Pancreas (tissue), 10 donors: ENCODE results near the gene COLQ. TPM values are rescaled to one million over a fixed set of nuclear protein-coding genes. Genes with fewer than 3 reads are reported as not detected.
A peak's percentile ranks its signal among the peaks of the same experiment; 100 is the strongest.

ENCODE experiments used
- ATAC-seq, 4 donors: fragments of 200-7000 bp; cut with Tn5 transposase; one replicate each; pipeline versions ENCODE4 v1.8.0 to v1.9.1; 2020; ENCODE audit warnings: mild to moderate bottlenecking in 4 of 4, moderate library complexity in 4 of 4
- DNase-seq, 6 donors: peaks; one replicate each; pipeline ENCODE4 v3.0.0-alpha.2; 2020
- FAIRE-seq: peaks from 2 replicates; lab custom pipeline; 2012; peaks lifted over from hg19 to GRCh38; lab: Jason Lieb, UNC
- H3K27ac ChIP-seq, 4 donors: fragments of 200-600 bp; sonication (generic); 1 replicate in 3 of 4; 2 replicates in 1 of 4; pipeline versions ENCODE4 v1.5.0 to v1.8.0; 2020
- H3K27me3 ChIP-seq, 4 donors: fragments of 200-600 bp; one replicate each; pipeline ENCODE4 v1.8.0; 2021
- H3K36me3 ChIP-seq, 3 donors: fragments of 200-600 bp; sonication (generic) in 1 of 3; one replicate each; pipeline versions ENCODE4 v1.5.0 to v1.8.0; 2020 to 2021
- H3K4me1 ChIP-seq, 3 donors: fragments of 200-600 bp; one replicate each; pipeline ENCODE4 v1.8.0; 2021
- H3K4me3 ChIP-seq, 4 donors: fragments of 200-600 bp; sonication (generic) in 2 of 4; one replicate each; pipeline versions ENCODE4 v1.5.0 to v1.8.0; 2020 to 2021
- H3K9me3 ChIP-seq, 4 donors: fragments of 200-600 bp; one replicate each; pipeline ENCODE4 v1.8.0; 2021
- WGBS, 2 donors: extraction: QIAGEN DNeasy Blood & Tissue Kit; methylation state at CpG; one replicate each; pipeline ENCODE4 v1.1.7; 2013; 5-methylcytosine and 5-hydroxymethylcytosine counted together
- intact Hi-C, 3 donors: fragments of 100-400 bp; cut with DNase I; formaldehyde crosslinking; loops; one replicate each; pipeline versions ENCODE4 v1.11.1 to v1.14.2; 2022
- polyA plus RNA-seq, 2 donors: library from polyadenylated mRNA; stranded (reverse); fragments of 200-250 nt; gene quantifications; one replicate each; pipeline ENCODE4 v1.2.3, GENCODE V29; 2013
- total RNA-seq, 6 donors: library from RNA; stranded (reverse); fragmentation: NEBNext Ultra II Directional in 4 of 6; extraction: Animal tissue kit (Norgen Biotek cat#: 25700) in 4 of 6; gene quantifications; one replicate each; pipeline versions ENCODE4 v1.2.1 to v1.2.4, GENCODE V29; 2021 to 2023
- TF ChIP-seq, protein P1 (sequence below), 4 donors: fragments of 200-600 bp; sonication (generic) in 3 of 4; IDR thresholded peaks; one replicate each; pipeline versions ENCODE4 v1.5.0 to v1.8.0; 2021; ENCODE audit warnings: antibody characterized with exemption in 4 of 4
- donor health status: healthy with polysubstance abuse.
- donor health status: DM: no; HTN: no; CAD: no; lungs with moderate emphysema.
- donor health status: DM: no; HTN: no; CAD: no.
- donor health status: control.
- donor health status: control.
- donor health status: Bipolar disorder and iron deficiency.
- donor health status: DM: yes; HTN: yes; CAD: no.
- donor health status: DM: no; HTN: no; CAD: no.
- donor health status: DM: no; HTN: no; CAD: no.
- donor health status: DM: yes; HTN: yes; CAD: no.

COLQ gene
- total and polyA plus RNA-seq, 8 donors = 0.28 to 3.1 (median 0.83) TPM

DNA sequence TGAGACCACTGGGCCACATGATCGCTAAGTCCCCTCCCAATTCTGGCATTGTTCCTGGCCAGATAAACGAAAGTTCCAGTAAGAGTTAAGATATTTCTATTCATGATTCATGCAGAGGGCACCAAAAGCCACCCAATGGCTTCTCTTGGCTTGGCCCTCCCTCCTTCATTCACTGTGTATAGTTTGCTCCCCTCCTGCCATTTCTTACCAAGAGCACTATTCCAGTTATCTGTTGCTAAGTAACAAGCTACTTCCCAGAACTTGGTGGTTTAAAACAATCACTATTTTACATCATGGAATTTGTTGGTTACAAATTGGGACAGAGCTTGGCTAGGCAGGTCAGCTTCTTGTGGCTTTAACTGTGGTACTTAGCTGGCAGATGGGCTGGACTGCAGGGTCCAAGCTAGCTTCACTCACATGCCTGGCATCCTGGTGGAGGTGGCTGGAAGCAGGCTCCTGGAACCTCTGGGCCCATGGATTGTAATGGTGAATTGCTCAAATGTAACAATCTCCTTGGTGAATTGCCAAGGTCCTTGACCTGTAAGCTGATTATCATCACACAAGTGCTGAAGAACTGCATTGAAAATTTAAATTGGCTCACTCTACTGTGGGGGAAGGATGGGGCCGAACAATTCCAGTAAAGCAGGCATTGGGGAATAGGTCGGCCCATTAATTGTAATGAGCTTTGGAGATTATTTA is 77.5 kb downstream of the COLQ start:
- H3K27me3 ChIP-seq = no peaks in the 10 kb centered on the region
- peak in 2 of 4 donors; percentile 12 to 61 for ATAC-seq
- no peak overlapping the region for H3K27ac ChIP-seq
- intact Hi-C loops = no loop called here
- H3K4me3 ChIP-seq = no peak overlapping the region
- no peaks in the 10 kb centered on the region for H3K9me3 ChIP-seq
- TF ChIP-seq, protein P1, sequence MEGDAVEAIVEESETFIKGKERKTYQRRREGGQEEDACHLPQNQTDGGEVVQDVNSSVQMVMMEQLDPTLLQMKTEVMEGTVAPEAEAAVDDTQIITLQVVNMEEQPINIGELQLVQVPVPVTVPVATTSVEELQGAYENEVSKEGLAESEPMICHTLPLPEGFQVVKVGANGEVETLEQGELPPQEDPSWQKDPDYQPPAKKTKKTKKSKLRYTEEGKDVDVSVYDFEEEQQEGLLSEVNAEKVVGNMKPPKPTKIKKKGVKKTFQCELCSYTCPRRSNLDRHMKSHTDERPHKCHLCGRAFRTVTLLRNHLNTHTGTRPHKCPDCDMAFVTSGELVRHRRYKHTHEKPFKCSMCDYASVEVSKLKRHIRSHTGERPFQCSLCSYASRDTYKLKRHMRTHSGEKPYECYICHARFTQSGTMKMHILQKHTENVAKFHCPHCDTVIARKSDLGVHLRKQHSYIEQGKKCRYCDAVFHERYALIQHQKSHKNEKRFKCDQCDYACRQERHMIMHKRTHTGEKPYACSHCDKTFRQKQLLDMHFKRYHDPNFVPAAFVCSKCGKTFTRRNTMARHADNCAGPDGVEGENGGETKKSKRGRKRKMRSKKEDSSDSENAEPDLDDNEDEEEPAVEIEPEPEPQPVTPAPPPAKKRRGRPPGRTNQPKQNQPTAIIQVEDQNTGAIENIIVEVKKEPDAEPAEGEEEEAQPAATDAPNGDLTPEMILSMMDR (IDR thresholded peaks at IDR 0.05) = no peak
- no peaks in the 10 kb centered on the region for H3K4me1 ChIP-seq
- no peak for DNase-seq
- WGBS, 2 donors = 67 to 76% methylated on average over 4 of the region's 4 CpGs
- H3K36me3 ChIP-seq = peaks cover 0 to 21% (median 8%) of the 10 kb centered on the region in 3 donors
- FAIRE-seq = no peak

DNA sequence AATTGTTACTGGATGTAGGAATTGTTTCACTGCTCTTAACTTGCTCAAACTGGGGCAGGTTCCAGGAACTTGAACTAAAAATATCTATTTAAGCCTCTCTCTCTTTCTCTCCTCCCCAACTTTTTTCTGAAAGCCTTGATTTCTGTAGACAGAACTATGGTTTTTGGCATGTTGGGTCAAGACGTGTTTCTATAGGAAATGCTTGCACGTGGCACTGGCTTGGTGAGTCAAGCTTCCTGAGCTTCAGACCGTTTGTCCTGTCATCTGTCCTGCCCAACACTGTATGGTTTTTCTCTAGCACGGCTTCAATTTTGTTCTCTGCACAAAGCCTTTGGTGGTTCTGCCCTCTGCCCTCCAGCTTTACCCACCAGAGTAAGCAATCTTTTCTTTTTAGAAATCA is 80.6 kb downstream of the COLQ start:
- ATAC-seq = no peak
- no peaks in the 10 kb centered on the region for H3K9me3 ChIP-seq
- TF ChIP-seq, protein P1 (IDR thresholded peaks at IDR 0.05) = no peak
- no peak overlapping the region for H3K4me3 ChIP-seq
- no peak overlapping the region for H3K27ac ChIP-seq
- WGBS, 2 donors = 84 to 90% methylated on average over 4 of the region's 4 CpGs
- intact Hi-C loops = no loop called here
- no peak for DNase-seq
- no peaks in the 10 kb centered on the region for H3K27me3 ChIP-seq
- no peak for FAIRE-seq
- no peaks in the 10 kb centered on the region for H3K4me1 ChIP-seq
- peaks cover 6 to 46% (median 28%) of the 10 kb centered on the region in 3 donors for H3K36me3 ChIP-seq

DNA sequence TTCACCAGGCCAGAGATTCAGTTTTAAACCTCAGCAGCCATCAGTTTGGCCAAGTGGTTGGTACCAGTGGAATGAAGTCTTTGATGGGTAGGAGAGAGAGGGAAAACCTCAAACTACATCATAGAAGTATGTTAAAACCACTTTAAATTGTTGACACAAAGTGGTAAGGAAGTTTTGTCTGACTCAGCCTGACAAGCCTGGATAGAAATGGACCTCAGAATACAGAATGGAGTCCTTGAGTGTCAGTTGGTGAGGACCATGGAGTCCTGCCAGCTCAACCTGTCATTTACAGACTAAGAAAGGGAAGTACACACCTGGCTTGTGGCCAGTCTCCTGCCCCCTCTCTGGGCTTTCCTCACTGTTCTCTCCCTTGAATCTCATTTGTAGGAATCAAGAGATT is 82.0 kb downstream of the COLQ start:
- no peaks in the 10 kb centered on the region for H3K4me1 ChIP-seq
- H3K4me3 ChIP-seq = no peak overlapping the region
- ATAC-seq (no peak), DNase-seq (no peak), FAIRE-seq (no peak)
- H3K9me3 ChIP-seq = no peaks in the 10 kb centered on the region
- intact Hi-C loops = loop anchor here in 2 of 3 donors (10.0 kb wide), 2 partner anchors 105 to 115 kb away; no protein-coding TSS in a partner anchor
- TF ChIP-seq, protein P1 (IDR thresholded peaks at IDR 0.05) = no peak
- H3K36me3 ChIP-seq = peaks cover 6 to 60% (median 38%) of the 10 kb centered on the region in 3 donors
- H3K27me3 ChIP-seq = no peaks in the 10 kb centered on the region
- H3K27ac ChIP-seq = no peak overlapping the region

DNA sequence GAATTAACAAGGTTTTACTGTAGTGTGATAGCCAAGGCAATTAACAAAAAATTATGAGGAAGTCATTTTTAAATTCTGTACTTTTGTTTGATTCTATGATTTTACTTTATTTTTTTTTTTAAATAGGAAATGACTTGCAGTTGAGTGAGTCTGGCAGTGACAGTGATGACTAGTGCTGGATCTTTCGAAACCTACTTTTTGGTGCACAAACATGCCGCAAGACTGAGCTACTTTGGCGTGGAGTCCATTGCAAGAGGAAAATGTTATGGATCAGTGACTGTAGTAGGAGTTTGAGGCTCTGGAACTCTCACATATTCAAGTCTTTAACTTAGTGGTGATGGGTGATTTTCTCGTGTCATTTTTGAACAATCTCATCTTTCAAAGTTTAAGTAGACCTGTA is 82.5 kb downstream of the COLQ start:
- 89 to 99% methylated on average over 4 of the region's 4 CpGs for WGBS, 2 donors
- intact Hi-C loops = loop anchor here in 2 of 3 donors (10.0 kb wide), 2 partner anchors 106 to 116 kb away; no protein-coding TSS in a partner anchor
- ATAC-seq = no peak
- no peak for DNase-seq
- TF ChIP-seq, protein P1 (IDR thresholded peaks at IDR 0.05) = no peak
- no peak overlapping the region for H3K27ac ChIP-seq
- H3K4me3 ChIP-seq = no peak overlapping the region
- H3K27me3 ChIP-seq = no peaks in the 10 kb centered on the region
- H3K4me1 ChIP-seq = no peaks in the 10 kb centered on the region
- H3K9me3 ChIP-seq = no peaks in the 10 kb centered on the region
- no peak for FAIRE-seq
- H3K36me3 ChIP-seq = peaks cover 6 to 63% (median 38%) of the 10 kb centered on the region in 3 donors

DNA sequence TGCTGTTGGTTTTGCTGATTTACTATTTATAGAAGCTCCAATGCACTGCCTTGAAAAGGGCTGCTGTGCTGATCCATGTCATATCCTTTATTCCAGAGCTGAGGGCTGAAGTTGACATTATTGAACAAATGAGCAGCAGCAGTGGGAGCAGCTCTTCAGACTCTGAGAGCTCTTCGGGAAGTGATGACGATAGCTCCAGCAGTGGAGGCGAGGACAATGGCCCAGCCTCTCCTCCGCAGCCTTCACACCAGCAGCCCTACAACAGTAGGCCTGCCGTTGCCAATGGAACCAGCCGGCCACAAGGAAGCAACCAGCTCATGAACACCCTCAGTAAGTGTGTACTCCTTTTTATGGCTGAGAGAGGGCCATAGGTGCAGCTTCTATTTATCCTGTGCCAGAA is 85.3 kb downstream of the COLQ start:
- peaks cover 6 to 63% (median 38%) of the 10 kb centered on the region in 3 donors for H3K36me3 ChIP-seq
- H3K4me1 ChIP-seq = no peaks in the 10 kb centered on the region
- FAIRE-seq (no peak), ATAC-seq (no peak), DNase-seq (no peak)
- no peak overlapping the region for H3K27ac ChIP-seq
- intact Hi-C loops = loop anchor here in 2 of 3 donors (10.0 kb wide), 2 partner anchors 109 to 119 kb away; no protein-coding TSS in a partner anchor
- no peaks in the 10 kb centered on the region for H3K27me3 ChIP-seq
- 93 to 94% methylated on average over 6 of the region's 6 CpGs for WGBS, 2 donors
- TF ChIP-seq, protein P1 (IDR thresholded peaks at IDR 0.05) = no peak
- no peak overlapping the region for H3K4me3 ChIP-seq
- no peaks in the 10 kb centered on the region for H3K9me3 ChIP-seq
